ENCODE results near the gene IL6R.
"Not testable (repeated sequence)": the region's sequence is repeated elsewhere in the genome, so short reads cannot be mapped to it uniquely, and the experiment has no call there.

IL6R gene
- 114 to 183 reads per million in 2 donors for total RNA-seq

DNA sequence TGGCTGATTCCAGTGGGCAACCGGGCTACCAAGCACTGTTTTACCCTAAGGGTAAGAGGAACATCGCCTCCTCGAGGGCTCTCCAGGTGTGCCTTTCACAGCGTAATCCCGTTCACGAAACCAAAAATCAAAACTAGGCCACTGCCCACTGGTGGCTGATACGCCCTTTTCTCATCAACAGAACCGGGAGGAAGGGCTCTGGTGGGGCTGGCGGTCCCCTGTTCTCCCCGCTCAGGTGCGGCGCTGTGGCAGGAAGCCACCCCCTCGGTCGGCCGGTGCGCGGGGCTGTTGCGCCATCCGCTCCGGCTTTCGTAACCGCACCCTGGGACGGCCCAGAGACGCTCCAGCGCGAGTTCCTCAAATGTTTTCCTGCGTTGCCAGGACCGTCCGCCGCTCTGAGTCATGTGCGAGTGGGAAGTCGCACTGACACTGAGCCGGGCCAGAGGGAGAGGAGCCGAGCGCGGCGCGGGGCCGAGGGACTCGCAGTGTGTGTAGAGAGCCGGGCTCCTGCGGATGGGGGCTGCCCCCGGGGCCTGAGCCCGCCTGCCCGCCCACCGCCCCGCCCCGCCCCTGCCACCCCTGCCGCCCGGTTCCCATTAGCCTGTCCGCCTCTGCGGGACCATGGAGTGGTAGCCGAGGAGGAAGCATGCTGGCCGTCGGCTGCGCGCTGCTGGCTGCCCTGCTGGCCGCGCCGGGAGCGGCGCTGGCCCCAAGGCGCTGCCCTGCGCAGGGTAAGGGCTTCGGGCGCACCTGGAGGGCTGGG is at the start of gene IL6R:
Gene IL6R (plus strand): TSS at position 360 of the 763 bp plus-strand sequence. CDS start 287 bp downstream, at position 647.
- peak; percentile 64 for DNase-seq

DNA sequence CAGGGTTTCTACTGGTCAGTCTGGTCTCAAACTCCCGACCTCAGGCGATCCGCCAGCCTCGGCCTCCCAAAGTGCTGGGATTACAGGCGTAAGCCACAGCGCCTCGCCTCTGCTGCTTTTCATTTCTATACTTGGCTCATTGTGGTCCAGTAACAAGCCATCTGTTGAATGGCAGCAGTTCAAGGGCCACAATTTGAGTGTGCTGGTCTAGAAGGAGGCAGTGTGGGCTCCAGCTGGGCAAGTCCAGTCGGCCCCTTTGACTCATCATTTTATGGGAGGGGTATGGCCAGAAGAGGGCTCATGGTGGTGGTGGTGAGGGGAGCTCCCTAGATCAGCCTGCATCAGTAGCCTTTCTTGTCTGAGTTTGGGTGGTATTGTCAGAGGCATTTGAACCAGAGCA is 46.6 kb upstream of the IL6R start:
- no peak for DNase-seq

DNA sequence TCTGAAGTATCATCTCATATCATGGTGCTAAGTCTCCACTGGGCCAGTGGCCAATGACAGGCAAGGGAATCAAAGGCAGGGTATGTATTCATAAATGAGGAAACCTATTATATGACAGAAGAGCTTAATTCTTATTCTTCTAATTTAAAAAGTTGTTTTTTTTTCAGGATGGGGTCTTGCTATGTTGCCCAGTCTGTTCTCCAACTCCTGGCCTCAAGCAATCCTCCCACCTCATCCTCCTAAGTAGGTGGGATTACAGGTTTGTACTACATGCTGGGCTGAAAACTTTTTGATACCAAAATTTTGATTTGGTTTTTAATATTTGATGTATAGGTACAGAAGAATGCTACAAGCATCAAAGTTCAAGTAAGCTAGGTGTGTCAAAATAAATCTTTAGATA is 44.9 kb upstream of the IL6R start:
- DNase-seq = no peak

DNA sequence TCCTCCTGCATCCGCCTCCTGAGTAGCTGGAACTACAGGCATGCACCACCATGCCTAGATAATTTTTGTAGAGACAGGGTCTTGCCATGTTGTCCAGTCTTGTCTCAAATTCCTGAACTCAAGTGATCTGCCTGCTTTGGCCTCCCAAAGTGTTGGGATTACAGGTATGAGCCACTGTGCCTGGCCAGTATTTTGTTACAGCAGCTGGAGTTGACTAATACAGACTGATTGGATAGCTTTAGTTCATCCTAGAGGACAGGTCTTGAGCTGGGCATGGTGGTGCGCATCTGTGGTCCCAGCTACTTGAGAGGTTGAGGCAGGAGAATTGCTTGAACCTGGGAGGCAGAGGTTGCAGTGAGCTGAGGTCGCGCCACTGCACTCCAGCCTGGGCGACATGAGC is 44.3 kb upstream of the IL6R start:
- not testable (repeated sequence) for DNase-seq

DNA sequence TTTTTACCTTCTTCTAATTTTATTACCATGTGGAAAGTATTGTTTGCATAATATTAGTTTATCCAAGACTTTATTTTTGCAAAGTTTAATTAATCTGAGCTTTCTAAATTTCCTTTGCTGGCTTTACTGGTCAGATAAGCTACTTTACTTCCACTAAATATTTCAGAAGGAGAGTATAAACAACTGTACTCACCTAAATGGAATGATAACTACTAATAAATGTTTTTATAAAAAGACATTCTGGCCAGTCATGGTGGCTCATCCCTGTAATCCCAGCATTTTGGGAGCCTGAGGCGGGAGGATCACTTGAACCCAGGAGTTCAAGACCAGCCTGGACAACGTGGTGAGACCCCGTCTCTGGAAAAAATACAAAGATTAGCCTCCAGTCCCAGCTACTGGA is 43.8 kb upstream of the IL6R start:
- DNase-seq = no peak

DNA sequence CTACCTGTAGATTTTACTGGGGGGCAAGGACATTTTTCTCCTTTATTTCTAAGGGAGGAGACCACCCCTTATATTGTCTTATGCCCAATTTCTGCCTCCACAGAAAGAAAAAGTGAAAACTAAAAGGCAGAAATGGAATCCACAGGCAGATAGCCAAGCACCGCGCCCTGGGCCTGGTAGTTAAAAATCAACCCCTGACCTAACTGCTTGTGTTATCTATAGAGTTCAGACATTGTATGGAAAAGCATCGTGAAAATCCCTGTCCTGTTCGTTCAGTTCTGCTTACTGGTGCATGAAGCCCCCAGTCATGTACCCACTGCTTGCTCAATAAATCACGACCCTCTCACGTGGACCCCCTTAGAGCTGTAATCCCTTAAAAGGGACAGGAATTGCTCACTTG is 33.7 kb upstream of the IL6R start:
- DNase-seq = no peak

DNA sequence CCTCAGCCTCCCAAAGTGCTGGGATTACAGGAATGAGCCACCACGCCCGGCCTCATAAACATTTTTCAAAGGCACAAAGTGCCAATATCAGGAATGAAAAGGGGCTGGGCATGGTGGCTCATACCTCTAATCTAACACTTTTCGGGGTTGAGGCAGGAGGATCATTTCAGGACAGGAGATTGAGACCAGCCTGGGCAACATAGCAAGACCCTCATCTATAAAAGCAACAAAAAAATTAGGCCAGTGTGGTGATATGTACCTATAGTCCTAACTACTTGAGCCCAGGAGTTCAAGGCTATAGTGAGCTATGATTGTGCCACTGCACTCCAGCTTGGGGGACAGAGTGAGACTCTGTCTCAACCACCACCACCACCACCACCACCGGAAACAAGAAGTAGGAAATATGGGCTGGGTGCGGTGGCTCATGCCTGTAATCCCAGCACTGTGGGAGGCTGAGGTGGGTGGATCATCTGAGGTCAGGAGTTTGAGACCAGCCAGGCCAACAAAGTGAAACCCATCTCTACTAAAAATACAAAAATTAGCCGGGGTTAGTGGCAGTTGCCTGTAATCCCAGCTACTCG is 31.3 kb upstream of the IL6R start:
- DNase-seq = not testable (repeated sequence)

DNA sequence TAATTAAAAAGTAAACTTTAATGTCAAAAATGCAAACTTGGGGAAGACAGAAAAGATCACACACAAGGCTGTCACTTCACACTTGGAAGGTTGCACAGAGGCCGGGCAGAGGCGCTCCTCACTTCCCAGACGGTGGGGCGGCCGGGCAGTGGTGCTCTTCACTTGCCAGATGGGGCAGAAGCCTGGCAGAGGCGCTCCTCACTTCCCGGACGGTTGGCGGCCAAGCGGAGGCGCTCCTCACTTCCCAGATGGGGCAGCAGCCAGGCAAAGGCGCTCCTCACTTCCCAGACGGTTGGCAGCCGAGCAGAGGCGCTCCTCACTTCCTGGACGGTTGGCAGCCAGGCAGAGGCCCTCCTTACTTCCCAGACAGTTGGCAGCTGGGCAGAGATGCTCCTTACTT is 25.8 kb upstream of the IL6R start:
- DNase-seq = no peak

DNA sequence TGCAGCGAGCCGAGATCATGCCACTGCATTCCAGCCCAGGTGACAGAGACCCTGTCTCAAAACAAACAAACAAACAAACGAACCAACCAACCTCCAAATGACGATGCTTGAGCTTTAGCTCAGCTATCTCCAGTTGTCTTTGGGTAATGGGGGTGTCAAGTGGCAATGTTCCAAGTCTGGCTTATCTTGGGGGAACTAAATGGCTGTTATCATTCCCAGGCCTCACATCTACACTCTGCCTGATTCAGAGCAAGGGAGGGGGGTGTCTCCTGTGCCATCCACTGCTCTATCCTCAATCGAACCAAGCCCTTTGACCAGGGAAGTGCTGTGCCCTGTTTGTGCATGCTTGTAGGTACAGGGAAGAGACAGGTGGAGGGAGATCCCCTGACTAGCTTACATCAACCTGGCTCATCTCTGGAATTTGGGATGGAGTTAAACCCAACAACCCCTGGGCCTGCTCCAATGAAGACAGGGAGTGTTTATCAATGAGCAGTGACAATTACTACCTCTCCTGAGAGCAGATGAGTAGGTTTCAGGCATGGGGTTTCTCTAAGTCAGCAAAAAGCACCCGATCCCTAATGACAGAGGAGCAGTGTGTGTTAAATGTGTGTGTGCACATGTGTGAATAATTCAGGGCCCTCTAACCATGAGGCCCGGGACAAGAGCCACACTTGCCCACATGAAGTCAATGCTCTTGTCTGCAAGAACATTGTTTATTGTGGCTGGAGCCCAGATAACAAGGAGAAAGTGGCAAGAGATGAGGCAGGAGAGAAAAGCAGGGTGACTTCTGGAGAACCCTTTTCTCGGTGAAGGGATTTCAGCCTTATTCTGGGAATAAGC is 20.3 kb upstream of the IL6R start:
- no peak for DNase-seq

DNA sequence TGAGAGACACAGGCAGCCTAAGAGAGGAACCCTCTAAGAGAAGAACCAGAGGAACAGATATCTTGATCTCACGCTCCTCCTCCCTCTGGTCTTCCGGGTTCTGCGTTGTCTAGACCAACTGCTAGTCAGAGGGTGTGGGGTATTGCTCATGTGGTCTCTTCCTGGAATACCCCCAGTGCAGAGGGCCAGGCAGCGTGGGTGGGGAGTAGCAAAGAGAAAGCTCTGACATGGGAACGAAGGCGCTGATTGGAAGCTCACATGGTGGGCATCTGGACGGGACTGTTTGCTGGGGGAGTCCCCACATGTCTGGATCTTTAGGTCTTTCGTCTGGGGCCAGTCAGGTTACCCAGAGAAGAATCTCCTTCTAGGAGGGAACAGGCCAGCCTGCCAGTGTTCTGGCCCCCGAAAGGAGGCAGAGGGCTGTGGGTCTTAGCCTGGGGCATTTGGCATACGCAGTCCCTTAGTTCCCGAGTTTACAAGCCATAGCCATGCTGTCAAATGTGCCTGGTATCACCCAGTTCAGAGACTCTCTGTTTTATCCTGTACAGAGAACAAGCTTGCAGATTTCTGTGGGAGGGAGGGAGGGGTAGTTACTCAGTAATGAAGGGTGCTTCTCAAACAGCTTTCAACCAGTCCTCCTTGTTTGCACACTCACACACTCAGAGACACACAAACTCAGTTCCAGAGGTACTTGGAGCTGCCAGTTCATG is 18.3 kb upstream of the IL6R start:
- peak; percentile 49 for DNase-seq

DNA sequence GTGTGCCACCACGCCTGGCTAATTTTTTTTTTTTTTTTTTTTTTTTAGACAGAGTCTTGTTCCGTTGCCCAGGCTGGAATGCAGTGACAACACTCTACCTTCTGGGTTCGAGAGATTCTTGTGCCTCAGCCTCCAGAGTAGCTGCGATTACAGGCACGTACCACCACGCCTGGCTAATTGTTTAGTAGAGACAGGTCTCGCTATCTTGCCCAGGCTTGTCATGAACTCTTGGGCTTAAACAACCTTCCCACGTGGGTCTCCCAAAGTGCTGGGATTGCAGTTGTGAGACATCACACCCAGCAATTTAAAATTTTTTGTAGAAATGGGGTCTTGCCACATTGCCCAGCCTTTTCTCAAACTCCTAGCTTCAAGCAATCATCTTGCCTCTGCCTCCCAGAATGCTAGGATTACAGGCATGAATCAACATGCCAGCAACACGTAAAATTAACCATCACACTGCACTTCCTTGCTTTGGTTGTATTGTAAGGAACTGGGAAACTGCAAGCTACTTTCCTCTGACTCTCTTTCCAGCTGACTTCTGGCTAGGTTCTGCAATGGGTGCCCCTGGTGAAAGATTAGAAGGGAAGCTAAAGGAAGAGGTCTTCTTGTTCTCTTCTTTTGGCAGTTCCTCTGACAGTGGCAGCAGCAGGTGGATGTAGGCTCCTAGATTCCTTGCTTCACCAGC is 13.9 kb upstream of the IL6R start:
- no peak for DNase-seq

DNA sequence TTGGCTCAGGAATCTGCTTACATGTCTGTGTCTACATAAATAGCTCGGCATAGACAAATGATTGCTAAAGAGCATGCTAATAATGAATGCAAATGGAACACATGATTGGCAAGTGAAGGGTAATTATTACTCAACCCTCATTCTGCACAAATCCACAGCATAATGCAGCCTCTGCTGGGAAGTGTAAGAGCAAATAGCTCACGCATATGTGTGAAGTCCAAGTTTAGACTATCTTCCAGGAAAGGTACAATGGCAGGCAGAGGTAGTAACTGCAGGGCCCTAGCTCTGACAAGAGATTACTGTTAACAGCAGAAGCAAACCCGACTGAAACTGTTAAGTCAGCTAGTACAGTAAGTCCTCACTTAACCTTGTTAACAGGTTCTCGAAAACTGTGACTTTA is 7.0 kb upstream of the IL6R start:
- no peak for DNase-seq

DNA sequence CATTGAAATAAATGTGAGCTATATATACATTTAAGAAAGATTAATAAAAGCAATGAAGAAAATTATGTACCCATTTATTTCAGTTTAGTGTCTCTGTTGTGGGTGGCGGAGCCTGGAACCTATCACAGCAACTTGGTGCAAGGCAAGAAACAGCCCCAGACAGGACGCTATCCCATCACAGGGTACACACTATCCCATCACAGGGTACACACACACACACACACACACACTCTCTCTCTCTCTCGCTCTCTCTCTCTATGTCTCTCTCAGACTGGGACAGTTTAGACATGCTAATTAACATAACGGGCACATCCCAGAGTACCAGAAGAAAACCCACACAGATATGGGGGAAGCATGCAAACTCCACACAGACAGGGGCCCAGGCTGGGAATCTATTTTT is 6.5 kb upstream of the IL6R start:
- no peak for DNase-seq

DNA sequence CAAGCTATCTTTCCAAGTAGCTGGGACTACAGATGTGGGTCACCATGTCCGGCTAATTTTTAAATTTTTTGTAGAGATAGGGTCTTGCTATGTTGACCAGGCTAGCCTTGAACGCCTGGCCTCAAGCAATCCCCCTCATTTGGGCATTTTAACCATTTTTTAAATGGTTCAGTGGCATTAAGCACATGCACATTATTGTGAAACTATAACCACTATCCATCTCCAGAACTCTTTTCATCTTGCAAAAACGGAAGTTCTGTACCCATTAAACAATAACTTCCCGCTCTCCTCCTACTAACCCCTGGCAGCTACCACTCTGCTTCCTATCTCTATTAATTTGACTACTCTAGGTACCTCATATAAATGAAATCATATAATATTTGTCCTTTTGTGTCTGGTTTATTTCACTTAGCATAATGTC is 4.8 kb upstream of the IL6R start:
- no peak for DNase-seq

DNA sequence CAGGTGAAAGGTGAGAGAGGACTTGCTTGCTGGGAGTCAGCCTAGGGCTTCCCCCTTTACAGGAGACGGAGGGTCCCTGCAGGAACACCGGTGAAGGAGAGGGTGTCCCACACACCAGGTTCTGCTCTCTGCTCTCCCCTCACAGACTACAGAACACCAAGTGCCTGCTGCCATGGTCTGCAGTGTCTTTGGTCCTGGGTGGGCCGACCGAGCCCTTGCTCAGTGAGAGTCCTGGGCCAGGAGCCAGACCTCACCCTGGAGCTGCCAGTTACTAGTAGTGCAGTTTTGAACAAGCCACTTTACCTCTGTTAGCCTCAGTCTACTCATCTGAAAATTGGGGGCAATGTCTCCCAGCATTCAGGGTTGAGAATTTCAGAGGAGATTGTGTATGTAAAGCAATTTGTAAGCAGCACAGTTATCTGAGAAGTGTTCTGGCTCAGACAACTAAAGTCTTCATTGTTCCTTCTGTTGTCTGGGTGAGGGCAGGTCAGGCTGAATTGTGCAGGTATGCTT is 2.7 kb upstream of the IL6R start:
- no peak for DNase-seq

DNA sequence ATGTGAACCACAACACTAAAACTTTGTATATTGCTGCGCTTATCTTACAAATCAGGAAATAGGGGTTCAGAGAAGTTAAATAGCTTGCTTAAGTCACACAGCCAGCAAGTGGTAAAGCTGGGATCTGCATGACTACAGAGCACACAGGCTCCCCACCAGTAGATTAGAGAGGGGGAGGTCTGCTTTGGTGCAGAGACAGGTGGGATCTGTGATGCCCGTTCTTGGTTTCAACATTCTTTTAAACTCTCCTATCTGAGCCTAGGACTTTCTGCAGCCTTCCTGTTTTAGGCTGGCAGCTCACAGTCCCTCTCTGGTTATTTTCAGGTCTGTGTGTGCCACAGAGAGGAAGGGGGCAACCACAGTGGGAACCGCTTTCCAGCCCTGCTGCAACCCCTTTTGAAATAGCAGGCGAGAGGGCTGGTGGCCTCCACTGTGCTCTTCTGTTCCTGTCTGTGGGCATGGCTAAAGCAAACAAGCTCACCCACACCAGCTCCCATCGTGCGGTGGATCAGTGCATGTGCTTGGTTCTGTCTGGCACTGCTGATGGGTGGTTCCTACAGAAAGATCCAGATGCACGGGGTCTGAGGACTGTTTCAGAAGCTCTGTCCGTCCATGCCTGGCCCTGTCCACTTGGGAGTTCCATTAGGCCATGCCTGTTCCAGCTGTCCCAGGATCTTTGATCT is 1.7 kb upstream of the IL6R start:
- no peak for DNase-seq

DNA sequence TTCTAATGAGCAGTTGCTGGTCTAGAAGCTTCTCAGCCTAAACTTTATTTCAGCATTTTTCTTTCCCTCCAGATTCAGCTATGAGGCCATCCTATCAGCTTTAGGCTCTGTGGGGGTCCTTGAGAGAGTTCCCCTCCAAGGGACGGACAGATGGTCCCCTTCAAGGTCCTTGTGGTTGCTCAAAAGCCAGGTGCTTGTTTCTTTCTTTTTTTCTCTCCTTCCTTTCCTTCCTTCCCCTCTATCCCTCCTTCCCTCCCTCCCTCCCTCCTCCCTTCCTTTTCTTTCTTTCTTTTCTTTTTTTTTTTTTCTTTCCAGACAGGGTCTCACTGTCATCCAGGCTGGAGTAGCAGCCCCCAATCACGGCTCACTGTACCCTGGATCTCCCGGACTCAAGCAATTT is 1.2 kb upstream of the IL6R start:
- DNase-seq = no peak

DNA sequence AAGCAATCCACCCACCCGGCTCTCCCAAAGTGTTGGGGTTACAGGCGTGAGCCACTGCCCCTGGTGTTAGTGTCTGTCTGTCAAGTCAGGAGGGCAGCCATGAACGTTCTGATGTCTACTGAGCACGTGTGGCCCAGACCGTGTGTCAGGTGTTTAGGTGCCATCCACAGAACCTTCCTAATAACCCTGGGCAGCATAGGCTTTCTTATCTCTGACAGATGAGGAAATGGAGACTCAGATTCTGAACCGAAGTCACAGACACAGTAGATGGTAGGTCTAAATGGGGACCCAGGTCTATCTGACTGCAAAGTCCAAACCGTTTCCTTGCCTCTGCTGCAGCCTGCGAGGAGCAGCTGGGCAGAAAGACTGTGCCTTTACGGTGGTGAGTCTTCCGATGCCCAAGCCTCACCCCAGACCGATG is 622 bp upstream of the IL6R start:
- no peak for DNase-seq

DNA sequence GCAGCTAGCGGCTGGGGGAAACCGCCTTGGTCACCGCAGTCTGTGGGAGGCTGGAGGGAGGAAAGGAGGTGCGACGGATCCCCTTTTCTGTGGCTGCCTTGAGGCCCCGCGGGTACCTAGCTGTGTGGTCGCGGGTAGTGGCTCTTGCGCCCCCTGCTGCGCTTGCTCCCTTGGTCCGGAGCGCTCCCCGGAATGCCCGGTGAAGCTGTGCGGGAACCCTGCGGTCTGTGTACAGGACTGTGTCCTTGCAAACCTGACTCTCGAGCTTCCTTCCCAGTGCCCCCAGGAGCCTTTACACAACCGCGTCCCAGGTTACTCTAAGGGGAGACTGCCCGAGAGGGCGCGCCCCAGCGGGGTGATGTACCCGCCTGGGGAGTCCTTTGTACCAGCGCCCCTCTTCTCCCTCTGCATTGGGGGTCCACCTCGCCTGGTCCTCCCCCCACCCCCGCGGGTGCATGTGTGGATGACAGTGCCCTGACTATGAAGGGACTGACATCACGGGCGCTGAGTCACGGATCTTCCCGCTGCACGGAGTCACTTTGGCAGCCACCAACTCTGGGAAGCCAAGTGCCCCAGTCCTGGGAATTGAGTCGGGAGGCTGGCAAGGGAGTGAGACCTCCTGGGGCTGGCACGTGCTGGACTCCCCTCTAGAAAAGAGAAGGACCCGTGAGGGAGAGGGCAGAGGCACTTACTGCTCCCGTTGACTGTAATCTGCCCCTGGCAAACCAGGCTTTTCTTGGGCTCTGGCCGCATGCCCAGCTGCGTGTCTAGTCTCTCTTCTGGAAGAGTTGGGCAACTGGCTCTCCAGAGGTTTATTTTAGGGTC is 816 bp downstream of the IL6R start:
- DNase-seq = peak; percentile 38

DNA sequence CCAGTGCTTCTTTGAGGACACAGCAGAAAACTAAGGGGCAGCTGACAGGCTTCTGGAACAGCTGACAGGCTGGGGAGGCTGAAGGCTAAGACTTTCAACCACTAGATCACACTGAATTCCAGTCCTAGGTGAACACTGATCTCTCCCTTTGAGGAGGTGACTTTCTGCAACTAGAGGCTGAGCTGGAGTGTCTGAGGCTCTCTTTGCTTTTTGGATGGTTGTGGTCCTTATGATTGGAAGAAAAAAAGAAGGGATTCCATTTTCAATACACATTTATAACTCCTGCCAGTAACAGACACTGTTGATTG is 1.4 kb downstream of the IL6R start:
- no peak for DNase-seq

DNA sequence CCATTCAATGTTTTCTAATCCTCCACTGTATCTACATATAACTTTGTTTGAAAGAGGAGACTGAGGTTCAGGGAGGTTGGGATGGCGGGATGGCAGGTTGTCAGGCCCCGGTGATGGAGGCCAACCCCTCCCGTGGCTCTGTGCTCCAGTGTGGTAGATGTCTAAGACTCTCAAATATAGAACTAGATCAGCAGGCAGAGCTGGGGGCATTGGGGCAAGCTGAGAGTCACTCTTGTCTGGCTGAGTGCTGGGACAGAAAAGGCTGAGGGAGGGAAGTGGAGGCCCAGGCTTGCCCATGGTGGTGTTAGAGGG is 1.7 kb downstream of the IL6R start:
- no peak for DNase-seq
